ENCODE results near the gene ISX. TPM values are rescaled to one million over a fixed set of nuclear protein-coding genes. Genes with fewer than 3 reads are reported as not detected.

ISX gene
- total RNA-seq, 1 donor from 2014 or later: not detected

GRCh38 chr22:35076630-35077029, 10.7 kb downstream of the ISX start:
- H3K36me3 ChIP-seq (ENCODE audit: control insufficient read depth, insufficient read depth, low read length): no peaks in the 10 kb centered on the region
- no peak overlapping the region for H3K4me3 ChIP-seq (ENCODE audit: low read depth, low read length)
- DNase-seq (ENCODE audit: low read depth): no peak
- no peaks in the 10 kb centered on the region for H3K27me3 ChIP-seq (ENCODE audit: control insufficient read depth, insufficient read depth, low read length)
- no peak for TF ChIP-seq CTCF (IDR thresholded peaks at IDR 0.05; ENCODE audit: insufficient read depth, low read length, poor library complexity, severe bottlenecking)

- DNase-seq (ENCODE audit: low read depth): no peak
- no peak for TF ChIP-seq CTCF (IDR thresholded peaks at IDR 0.05; ENCODE audit: insufficient read depth, low read length, poor library complexity, severe bottlenecking)
These were observed 19.7 kb downstream of the ISX start for GRCh38 chr22:35085621-35086020.

GRCh38 chr22:35089139-35089538, 23.2 kb downstream of the ISX start:
- no peak overlapping the region for H3K4me3 ChIP-seq (ENCODE audit: low read depth, low read length)
- H3K27me3 ChIP-seq (ENCODE audit: control insufficient read depth, insufficient read depth, low read length): peaks cover 2% of the 10 kb centered on the region
- TF ChIP-seq CTCF (IDR thresholded peaks at IDR 0.05; ENCODE audit: insufficient read depth, low read length, poor library complexity, severe bottlenecking): no peak
- no peaks in the 10 kb centered on the region for H3K36me3 ChIP-seq (ENCODE audit: control insufficient read depth, insufficient read depth, low read length)
- no peak for DNase-seq (ENCODE audit: low read depth)

More at GRCh38 chr22:35085621-35086020, 19.7 kb downstream of the ISX start:
- no peaks in the 10 kb centered on the region for H3K36me3 ChIP-seq (ENCODE audit: control insufficient read depth, insufficient read depth, low read length)
- peaks cover 2% of the 10 kb centered on the region for H3K27me3 ChIP-seq (ENCODE audit: control insufficient read depth, insufficient read depth, low read length)
- H3K4me3 ChIP-seq (ENCODE audit: low read depth, low read length): no peak overlapping the region

GRCh38 chr22:35092406-35092805, 26.4 kb downstream of the ISX start:
- H3K27me3 ChIP-seq (ENCODE audit: control insufficient read depth, insufficient read depth, low read length): peaks cover under 1% of the 10 kb centered on the region
- H3K4me3 ChIP-seq (ENCODE audit: low read depth, low read length): no peak overlapping the region
- no peaks in the 10 kb centered on the region for H3K36me3 ChIP-seq (ENCODE audit: control insufficient read depth, insufficient read depth, low read length)
- no peak for TF ChIP-seq CTCF (IDR thresholded peaks at IDR 0.05; ENCODE audit: insufficient read depth, low read length, poor library complexity, severe bottlenecking)
- DNase-seq (ENCODE audit: low read depth): no peak

- Histone ChIP-seq H3K36me3 (ENCODE audit: control insufficient read depth, insufficient read depth, low read length) (no peaks in the 10 kb centered on the region), H3K4me3 (ENCODE audit: low read depth, low read length) (no peak overlapping the region), H3K27me3 (ENCODE audit: control insufficient read depth, insufficient read depth, low read length) (no peaks in the 10 kb centered on the region)
- TF ChIP-seq CTCF (IDR thresholded peaks at IDR 0.05; ENCODE audit: insufficient read depth, low read length, poor library complexity, severe bottlenecking): no peak
- DNase-seq (ENCODE audit: low read depth): no peak
These were observed 33.0 kb downstream of the ISX start for GRCh38 chr22:35098921-35099320.

- no peak for TF ChIP-seq CTCF (IDR thresholded peaks at IDR 0.05; ENCODE audit: insufficient read depth, low read length, poor library complexity, severe bottlenecking)
- no peak overlapping the region for H3K4me3 ChIP-seq (ENCODE audit: low read depth, low read length)
These were observed 33.9 kb downstream of the ISX start for GRCh38 chr22:35099883-35100282.

More at GRCh38 chr22:35099883-35100282, 33.9 kb downstream of the ISX start:
- H3K27me3 ChIP-seq (ENCODE audit: control insufficient read depth, insufficient read depth, low read length): no peaks in the 10 kb centered on the region
- H3K36me3 ChIP-seq (ENCODE audit: control insufficient read depth, insufficient read depth, low read length): no peaks in the 10 kb centered on the region
- no peak for DNase-seq (ENCODE audit: low read depth)
